Measurements from ENCODE around the gene AHCTF1.

GRCh38 chr1:246790364-246790763, 141.4 kb downstream of the AHCTF1 start:
- no peak for TF ChIP-seq CTCF (IDR thresholded peaks at IDR 0.05)
- no peak for TF ChIP-seq POLR2A (IDR thresholded peaks at IDR 0.05)

Data from uterus (tissue), 2 donors.